Caco-2 (cell line): Measurements from ENCODE around the gene ADAM17. TPM values are rescaled to one million over a fixed set of nuclear protein-coding genes. Genes with fewer than 3 reads are reported as not detected.

Experiments
- BruUV-seq: library from RNA; stranded (reverse); fragments of 400-500 nt; replicated peaks from 2 replicates; lab custom pipeline; 2021; lab: Mats Ljungman, UMichigan
- CTCF ChIA-PET: fragments of 300-600 bp; sonication (Branson Sonifier 250); formaldehyde crosslinking; loops from one replicate; lab custom pipeline; 2022; ENCODE audit warnings: antibody characterized with exemption; lab: Charles Lee
- POLR2A ChIA-PET: fragments of 300-600 bp; sonication (Branson Sonifier 250); formaldehyde crosslinking; loops from one replicate; lab custom pipeline; 2022; ENCODE audit warnings: antibody characterized with exemption; lab: Charles Lee
- DNase-seq, 2 experiments: peaks; one replicate each; pipeline versions ENCODE4 v3.0.0 to v3.0.0-alpha.2; 2020 to 2022
- H3K27me3 ChIP-seq: replicated peaks from 2 replicates; pipeline ENCODE4 v1.6.0; 2011; ENCODE audit warnings: low read length; ENCODE audit not compliant: control insufficient read depth, insufficient read depth
- H3K36me3 ChIP-seq: 2 replicates; pipeline ENCODE4 v1.5.1; 2011; ENCODE audit warnings: low read length; ENCODE audit not compliant: control insufficient read depth, insufficient read depth
- H3K4me1 ChIP-seq: fragments of 250-450 bp; sonication (Bioruptor Pico); 2 replicates; pipeline ENCODE4 v1.5.1; 2020; ENCODE audit warnings: mild to moderate bottlenecking
- H3K4me3 ChIP-seq: 2 replicates; pipeline ENCODE4 v1.5.1; 2011; ENCODE audit warnings: low read depth, mild to moderate bottlenecking, control low read depth, low read length
- H3K9me3 ChIP-seq: fragments of 250-450 bp; sonication (Bioruptor Pico); 2 replicates; pipeline ENCODE4 v1.5.1; 2020; ENCODE audit warnings: mild to moderate bottlenecking, moderate library complexity
- H3K27ac Mint-ChIP-seq: one replicate; pipeline ENCODE4 v1.8.0; 2022; ENCODE audit warnings: mixed read lengths; ENCODE audit not compliant: unreplicated experiment
- H3K27me3 Mint-ChIP-seq: one replicate; pipeline ENCODE4 v1.8.0; 2022; ENCODE audit warnings: mixed read lengths; ENCODE audit not compliant: insufficient read depth, unreplicated experiment
- H3K36me3 Mint-ChIP-seq: one replicate; pipeline ENCODE4 v1.8.0; 2022; ENCODE audit warnings: mild to moderate bottlenecking, mixed read lengths; ENCODE audit not compliant: insufficient read depth, unreplicated experiment
- H3K4me1 Mint-ChIP-seq: one replicate; pipeline ENCODE4 v1.8.0; 2022; ENCODE audit warnings: low read depth, mixed read lengths; ENCODE audit not compliant: unreplicated experiment
- H3K4me3 Mint-ChIP-seq: one replicate; pipeline ENCODE4 v1.8.0; 2022; ENCODE audit warnings: mild to moderate bottlenecking, moderate library complexity, mixed read lengths; ENCODE audit not compliant: unreplicated experiment
- H3K9me3 Mint-ChIP-seq: one replicate; pipeline ENCODE4 v1.8.0; 2022; ENCODE audit warnings: mixed read lengths; ENCODE audit not compliant: unreplicated experiment
- CTCF ChIP-seq, 2 experiments: fragments of 200-600 bp in 1 of 2; IDR thresholded peaks; 1 replicate in 1 of 2; 2 replicates in 1 of 2; pipeline versions ENCODE4 v1.5.1 to v1.8.0; 2011 to 2022; ENCODE audit warnings: antibody characterized with exemption in 1 of 2, control low read depth in 1 of 2, inconsistent platforms in 1 of 2, low read depth in 1 of 2, low read length in 1 of 2, mild to moderate bottlenecking in 1 of 2, moderate library complexity in 1 of 2; ENCODE audit not compliant: insufficient read depth in 1 of 2, severe bottlenecking in 1 of 2, unreplicated experiment in 1 of 2
- intact Hi-C: fragments of 100-400 bp; cut with micrococcal nuclease; formaldehyde crosslinking; loops from one replicate; pipeline ENCODE4 v1.10.0; 2022; ENCODE audit not compliant: unreplicated experiment
- total RNA-seq: library from RNA; stranded (reverse); gene quantifications from 2 replicates; pipeline ENCODE4 v1.2.3, GENCODE V29; 2022

ADAM17 gene
- total RNA-seq, 1 experiment from 2014 or later = 40.5 TPM

- peaks cover 6% of the 10 kb centered on the region for H3K36me3 Mint-ChIP-seq
- no peaks in the 10 kb centered on the region for H3K9me3 ChIP-seq
- ChIA-PET POLR2A (no interaction called here), CTCF (no interaction called here)
- H3K4me3 ChIP-seq = no peak overlapping the region
- no peaks in the 10 kb centered on the region for H3K36me3 ChIP-seq
- BruUV-seq = no TSS peak
- H3K4me1 Mint-ChIP-seq = peaks cover 27% of the 10 kb centered on the region
- no peaks in the 10 kb centered on the region for H3K27me3 Mint-ChIP-seq
- H3K4me1 ChIP-seq = peaks cover 16% of the 10 kb centered on the region; the same call in 1 of the 2 replicates
- DNase-seq = no peak
- H3K9me3 Mint-ChIP-seq = no peaks in the 10 kb centered on the region
- H3K27ac Mint-ChIP-seq = no peak overlapping the region
- no peak for TF ChIP-seq CTCF (IDR thresholded peaks at IDR 0.05; ENCODE audit: insufficient read depth in 1 of 2, low read depth in 1 of 2, low read length in 1 of 2, severe bottlenecking in 1 of 2, unreplicated experiment in 1 of 2)
- H3K27me3 ChIP-seq = no peaks in the 10 kb centered on the region
- intact Hi-C loops = no loop called here
- no peak overlapping the region for H3K4me3 Mint-ChIP-seq
Measured at GRCh38 chr2:9549420-9549819, 6.2 kb downstream of the ADAM17 start.

DNA sequence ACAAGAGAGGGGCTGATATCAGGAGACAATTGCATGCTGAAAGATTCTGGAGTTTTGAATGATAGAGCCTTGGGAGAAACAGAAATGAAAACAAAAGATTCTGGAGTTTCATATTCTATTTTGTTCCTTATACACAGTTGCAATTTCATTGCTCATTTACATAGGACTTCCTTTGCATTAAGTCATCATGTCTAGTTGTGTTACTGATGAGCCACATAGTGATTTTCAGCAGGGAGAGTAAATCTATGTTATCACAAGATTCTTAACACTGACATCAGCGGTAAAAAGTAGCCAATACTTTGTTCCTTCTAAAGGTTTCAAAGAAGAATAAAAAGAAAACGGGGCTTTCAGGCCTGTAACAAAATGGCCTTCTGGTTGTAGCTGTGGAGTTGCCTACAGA lies 7.1 kb downstream of the ADAM17 start:
- Histone ChIP-seq H3K27me3 (no peaks in the 10 kb centered on the region), H3K4me1 (peaks cover 11% of the 10 kb centered on the region; the same call in 1 of the 2 replicates), H3K36me3 (no peaks in the 10 kb centered on the region), H3K4me3 (no peak overlapping the region), H3K9me3 (no peaks in the 10 kb centered on the region)
- ChIA-PET POLR2A (no interaction called here), CTCF (interaction anchor here (0.6 kb wide), 1 partner anchor 63 kb away, joined by 3 read pairs; no protein-coding TSS in a partner anchor)
- Mint-ChIP-seq H3K27me3 (no peaks in the 10 kb centered on the region), H3K27ac (no peak overlapping the region), H3K4me3 (no peak overlapping the region), H3K36me3 (peaks cover 5% of the 10 kb centered on the region), H3K9me3 (no peaks in the 10 kb centered on the region), H3K4me1 (peaks cover 21% of the 10 kb centered on the region)
- intact Hi-C loops = no loop called here
- DNase-seq = no peak
- BruUV-seq = no TSS peak
- TF ChIP-seq CTCF (IDR thresholded peaks at IDR 0.05; ENCODE audit: insufficient read depth in 1 of 2, low read depth in 1 of 2, low read length in 1 of 2, severe bottlenecking in 1 of 2, unreplicated experiment in 1 of 2) = no peak

DNA sequence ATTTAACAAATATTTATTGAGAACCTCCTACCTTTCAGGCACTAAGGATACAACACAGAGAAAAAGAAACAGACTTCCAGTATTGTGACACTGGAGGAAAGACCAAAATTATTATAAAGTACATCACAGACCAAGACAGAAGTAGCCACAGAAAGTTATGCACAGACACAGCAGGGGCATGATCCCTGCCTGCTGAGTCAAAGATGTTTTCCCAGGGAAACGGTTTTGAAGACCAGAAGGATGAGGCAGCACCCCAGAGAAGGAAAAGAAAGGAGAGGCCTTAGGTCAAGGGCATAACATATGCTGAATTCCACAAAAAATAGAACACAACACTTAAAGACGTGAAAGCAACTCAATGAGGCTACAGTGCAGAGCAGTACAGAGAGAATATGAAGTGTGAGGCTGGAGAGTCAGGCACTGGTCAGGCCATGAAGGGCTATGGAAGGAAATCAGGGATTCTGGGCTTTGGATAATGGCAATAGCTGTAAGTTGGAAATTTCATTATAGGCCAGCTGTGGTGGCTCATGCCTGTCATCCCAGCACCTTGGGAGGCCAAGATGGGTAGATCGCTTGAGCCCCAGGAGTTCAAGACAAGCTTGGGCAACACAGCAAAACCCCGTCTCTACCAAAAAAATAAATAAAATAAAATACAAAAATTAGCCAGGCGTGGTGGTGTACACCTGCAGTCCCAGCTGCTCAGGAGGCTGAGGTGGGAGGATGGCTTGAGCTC lies 8.2 kb downstream of the ADAM17 start:
- H3K4me3 ChIP-seq = no peak overlapping the region
- H3K9me3 ChIP-seq = no peaks in the 10 kb centered on the region
- H3K4me1 ChIP-seq = peaks cover 6% of the 10 kb centered on the region; the same call in 1 of the 2 replicates
- no peak for DNase-seq
- H3K4me1 Mint-ChIP-seq = peaks cover 17% of the 10 kb centered on the region
- H3K27me3 ChIP-seq = no peaks in the 10 kb centered on the region
- H3K27me3 Mint-ChIP-seq = no peaks in the 10 kb centered on the region
- intact Hi-C loops = no loop called here
- no peak for TF ChIP-seq CTCF (IDR thresholded peaks at IDR 0.05; ENCODE audit: insufficient read depth in 1 of 2, low read depth in 1 of 2, low read length in 1 of 2, severe bottlenecking in 1 of 2, unreplicated experiment in 1 of 2)
- no peak overlapping the region for H3K27ac Mint-ChIP-seq
- H3K36me3 ChIP-seq = no peaks in the 10 kb centered on the region
- no peaks in the 10 kb centered on the region for H3K9me3 Mint-ChIP-seq
- BruUV-seq = no TSS peak
- no peak overlapping the region for H3K4me3 Mint-ChIP-seq
- CTCF ChIA-PET = interaction anchor here (0.7 to 1.5 kb wide), 3 partner anchors 8 to 10 kb away, joined by 4 to 6 read pairs (median 5); partner anchors contain the start of gene ADAM17
- no peaks in the 10 kb centered on the region for H3K36me3 Mint-ChIP-seq
- POLR2A ChIA-PET = no interaction called here
